Pericardium fibroblast (primary cell): ENCODE data around the gene MT1X. TPM values are rescaled to one million over a fixed set of nuclear protein-coding genes. Genes with fewer than 3 reads are reported as not detected.

ENCODE experiments used
- total RNA-seq: library from RNA; depleted of rRNA; stranded (reverse); fragments of >200 nt; gene quantifications from 2 replicates; pipeline ENCODE4 v1.2.3, GENCODE V29; 2015

Gene MT1X
- total RNA-seq = 87.8 and 526 TPM in 2 replicates

DNA sequence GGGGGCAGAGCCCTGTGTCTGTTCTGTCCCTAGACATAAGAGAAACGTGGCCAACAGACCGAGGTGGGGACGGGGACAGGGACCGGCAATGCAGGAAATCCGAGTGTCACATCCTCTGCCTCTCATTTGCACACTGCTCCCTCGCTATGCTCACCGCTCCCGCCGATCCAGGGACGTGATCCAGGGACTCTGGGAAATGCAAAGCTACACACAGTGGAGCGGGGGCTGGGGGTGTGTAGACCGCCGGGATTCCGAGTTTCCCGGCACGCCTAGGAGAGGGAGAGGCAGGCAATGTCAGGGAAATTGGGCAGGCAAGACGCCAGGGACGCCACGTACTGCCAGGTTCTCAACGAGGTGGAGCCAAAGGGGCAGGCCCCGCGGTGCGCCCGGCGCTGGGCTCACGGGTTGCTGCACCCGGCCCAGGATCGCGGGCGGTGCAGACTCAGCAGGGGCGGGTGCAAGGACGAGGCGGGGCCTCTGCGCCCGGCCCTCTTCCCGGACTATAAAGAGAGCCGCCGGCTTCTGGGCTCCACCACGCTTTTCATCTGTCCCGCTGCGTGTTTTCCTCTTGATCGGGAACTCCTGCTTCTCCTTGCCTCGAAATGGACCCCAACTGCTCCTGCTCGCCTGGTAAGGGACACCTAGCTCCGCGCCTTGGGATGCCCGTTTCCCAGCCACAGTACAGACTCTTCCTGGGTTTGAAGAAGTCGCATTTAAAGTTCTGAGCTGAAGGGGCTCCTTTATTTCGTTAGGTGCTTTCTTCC lies at the start of gene MT1X:
Gene MT1X, plus strand, starts transcription at position 532 of the 764 bp plus-strand sequence. Its CDS starts 71 bp downstream, at position 603.

DNA sequence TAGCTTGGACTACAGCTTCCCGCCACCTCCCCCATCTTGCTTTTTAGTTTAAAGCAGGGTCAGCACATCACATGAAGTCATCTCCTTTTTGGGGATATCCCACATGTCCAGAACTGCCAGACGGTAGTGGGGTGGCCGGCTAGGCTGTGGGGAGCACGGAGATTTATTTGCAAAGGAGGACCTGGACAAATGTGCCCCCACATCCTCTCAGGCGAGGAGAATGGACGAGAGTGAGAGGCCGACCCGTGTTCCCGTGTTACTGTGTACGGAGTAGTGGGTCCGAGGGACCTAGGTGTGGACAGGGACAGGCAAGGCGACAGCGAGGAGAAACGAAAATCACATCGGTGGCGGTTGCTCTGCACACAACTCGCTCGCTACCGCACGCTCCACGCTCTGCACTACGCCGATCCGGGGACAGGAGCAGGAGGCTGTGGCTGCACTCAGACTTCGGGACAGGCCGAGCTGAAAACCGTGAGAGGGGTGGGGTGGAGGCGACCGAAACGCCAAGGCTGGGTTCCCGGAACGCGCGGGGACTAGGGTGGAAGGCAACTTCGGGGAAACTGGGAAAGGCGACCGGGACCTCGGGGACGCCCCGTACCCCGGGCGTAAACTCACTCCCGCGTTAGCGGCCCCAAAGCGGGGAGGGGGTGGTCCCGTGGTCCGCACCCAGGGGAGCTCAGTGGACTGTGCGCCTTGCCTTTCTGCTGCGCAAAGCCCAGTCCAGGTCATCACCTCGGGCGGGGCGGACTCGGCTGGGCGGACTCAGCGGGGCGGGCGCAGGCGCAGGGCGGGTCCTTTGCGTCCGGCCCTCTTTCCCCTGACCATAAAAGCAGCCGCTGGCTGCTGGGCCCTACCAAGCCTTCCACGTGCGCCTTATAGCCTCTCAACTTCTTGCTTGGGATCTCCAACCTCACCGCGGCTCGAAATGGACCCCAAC lies 44.2 kb upstream of the MT1X start, which contains the start of gene MT1A:
Gene MT1A, plus strand, starts transcription at position 853 of the 937 bp plus-strand sequence. Its CDS starts 73 bp downstream, at position 926.

DNA sequence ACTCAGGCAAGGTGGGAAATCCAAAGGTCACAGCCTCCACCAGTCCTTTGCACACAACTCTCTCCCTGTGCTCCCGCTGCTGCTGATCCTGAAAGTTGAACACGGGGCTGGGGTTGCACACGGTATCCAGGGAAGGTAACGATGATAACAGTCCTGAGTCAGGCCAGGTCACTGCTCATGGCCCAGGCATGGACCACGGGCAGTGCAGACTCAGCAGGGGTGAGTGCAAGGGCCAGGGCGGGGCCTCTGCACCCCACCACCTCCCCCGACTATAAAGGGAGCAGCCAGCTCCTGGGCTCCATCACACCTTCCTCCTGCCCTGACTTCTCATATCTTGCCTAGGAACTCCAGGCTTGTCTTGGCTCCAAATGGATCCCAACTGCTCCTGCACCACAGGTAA lies 30.7 kb upstream of the MT1X start, which contains the start of gene MT1B:
Gene MT1B, plus strand, starts transcription at position 301 of the 400 bp plus-strand sequence. Its CDS starts 68 bp downstream, at position 369.

DNA sequence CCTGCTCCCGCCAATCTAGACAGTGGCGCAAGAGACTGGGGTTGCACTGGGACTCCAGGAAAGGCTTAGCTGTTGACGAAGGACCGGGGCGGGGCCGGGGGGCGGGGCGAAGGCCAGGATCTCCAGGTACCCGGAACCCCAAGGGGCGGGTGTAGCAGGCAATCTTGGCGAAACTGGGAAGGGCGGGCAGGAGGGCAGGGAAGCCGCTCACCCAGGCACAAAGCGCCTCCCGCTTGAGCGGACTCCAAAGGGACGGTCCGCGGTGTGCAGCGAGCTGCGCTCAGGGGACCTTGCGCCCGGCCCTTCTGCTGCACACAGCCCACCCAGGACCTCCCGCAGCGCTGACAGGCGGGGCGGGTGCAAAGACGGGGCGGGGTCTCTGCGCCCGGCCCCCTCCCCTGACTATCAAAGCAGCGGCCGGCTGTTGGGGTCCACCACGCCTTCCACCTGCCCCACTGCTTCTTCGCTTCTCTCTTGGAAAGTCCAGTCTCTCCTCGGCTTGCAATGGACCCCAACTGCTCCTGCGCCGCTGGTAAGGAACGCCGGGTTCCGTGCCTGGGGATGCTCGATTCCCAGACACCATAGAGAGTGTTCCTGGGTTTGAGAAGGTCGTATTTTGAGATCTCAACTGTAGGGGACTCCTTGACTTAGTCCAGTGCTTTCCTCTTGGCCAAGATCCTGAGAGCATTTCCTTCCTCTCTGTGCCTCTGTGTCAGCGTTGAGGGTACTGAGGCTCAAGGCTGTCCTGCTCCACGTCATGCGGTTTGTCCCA lies 24.5 kb upstream of the MT1X start, which contains the start of gene MT1F:
Gene MT1F, plus strand, starts transcription at position 405 of the 772 bp plus-strand sequence. Its CDS starts 100 bp downstream, at position 505.

DNA sequence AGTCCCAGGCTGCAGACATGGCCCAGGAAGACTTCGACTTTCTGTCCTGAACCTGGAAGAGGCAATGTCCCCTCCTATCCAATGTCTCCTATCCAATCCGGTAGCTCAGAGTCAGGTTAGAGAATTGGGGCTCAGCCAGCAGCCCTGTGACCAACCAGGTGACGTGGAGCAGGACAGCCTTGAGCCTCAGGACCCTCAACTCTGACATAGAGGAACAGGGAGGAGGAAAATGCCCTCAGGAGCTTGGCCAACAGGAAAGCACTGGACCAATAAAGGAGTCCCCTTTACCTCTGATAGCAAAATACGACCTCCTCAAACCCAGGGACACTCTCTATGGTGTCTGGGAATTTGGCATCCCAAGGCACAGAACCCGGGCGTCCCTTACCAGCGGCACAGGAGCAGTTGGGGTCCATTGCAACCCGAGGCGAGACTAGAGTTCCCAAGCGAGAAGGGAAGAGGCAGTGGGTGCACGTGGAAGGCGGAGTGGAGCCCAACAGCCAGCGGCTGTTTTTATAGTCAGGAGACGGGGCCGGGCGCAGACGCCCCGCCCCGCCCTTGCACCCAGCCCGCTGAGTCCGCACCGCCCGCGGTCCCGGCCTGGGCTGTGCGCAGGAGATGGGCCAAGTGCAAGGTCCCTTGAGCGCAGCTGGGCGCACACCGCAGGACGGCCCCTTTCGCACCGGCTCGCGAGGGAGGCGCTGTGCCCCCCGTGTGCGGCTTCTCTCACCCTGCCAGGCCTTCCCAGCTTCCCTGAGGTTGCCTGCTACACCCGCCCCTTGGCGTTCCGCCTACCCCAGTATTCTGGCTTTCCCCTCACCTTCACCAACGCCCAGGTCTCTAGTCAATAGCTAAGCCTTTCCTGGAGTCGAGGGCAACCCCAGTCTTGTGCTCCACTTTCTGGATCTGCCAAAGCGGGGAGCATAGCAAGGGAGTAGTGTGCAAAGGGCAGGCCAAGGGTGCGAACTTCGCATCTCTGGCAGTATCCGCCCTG lies 14.4 kb upstream of the MT1X start, which contains the start of gene MT1G:
Gene MT1G, minus strand, starts transcription at position 485 of the 991 bp plus-strand sequence. Its CDS starts 72 bp downstream, at position 413.

DNA sequence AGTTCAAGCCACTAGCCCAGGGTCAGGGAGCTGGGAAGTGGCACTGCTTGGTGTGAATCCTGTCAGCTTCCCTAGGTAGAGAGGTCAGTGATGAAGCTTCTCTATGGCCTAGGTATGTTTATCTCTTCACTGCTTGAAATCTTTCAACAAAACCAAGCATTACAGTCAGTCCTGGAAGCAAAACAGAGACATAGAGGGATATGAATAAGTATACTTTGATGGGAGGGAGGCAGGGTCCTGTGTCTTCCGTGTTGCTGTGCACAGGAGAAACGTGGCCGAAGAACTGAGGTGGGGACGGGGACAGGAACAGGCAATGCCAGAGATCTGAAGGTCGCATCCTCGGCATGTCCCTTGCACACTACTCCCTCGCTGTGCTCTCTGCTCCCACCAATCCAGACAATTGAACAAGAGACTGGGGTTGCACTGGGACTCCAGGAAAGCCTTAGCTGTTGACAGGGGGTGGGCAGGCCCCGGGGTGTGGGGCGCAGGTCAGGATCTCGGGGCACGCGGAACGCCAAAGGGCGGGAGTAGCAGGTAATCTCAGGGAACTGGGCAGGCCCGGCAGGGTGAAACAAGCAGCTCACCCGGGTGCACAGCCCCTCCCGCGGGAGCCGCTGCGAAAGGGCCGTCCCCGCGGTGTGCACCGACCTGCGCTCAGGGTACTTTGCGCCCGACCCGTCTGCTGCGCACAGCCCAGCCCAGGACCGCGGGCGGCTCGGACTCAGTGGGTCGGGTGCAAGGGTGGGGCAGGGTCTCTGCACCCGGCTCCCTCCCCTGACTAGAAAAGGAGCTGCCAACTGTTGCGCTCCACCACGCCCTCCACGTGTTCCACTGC lies 13.0 kb upstream of the MT1X start, which contains the start of gene MT1H:
Gene MT1H, plus strand, starts transcription at position 810 of the 835 bp plus-strand sequence. CDS start 71 bp downstream, outside the sequence.

DNA sequence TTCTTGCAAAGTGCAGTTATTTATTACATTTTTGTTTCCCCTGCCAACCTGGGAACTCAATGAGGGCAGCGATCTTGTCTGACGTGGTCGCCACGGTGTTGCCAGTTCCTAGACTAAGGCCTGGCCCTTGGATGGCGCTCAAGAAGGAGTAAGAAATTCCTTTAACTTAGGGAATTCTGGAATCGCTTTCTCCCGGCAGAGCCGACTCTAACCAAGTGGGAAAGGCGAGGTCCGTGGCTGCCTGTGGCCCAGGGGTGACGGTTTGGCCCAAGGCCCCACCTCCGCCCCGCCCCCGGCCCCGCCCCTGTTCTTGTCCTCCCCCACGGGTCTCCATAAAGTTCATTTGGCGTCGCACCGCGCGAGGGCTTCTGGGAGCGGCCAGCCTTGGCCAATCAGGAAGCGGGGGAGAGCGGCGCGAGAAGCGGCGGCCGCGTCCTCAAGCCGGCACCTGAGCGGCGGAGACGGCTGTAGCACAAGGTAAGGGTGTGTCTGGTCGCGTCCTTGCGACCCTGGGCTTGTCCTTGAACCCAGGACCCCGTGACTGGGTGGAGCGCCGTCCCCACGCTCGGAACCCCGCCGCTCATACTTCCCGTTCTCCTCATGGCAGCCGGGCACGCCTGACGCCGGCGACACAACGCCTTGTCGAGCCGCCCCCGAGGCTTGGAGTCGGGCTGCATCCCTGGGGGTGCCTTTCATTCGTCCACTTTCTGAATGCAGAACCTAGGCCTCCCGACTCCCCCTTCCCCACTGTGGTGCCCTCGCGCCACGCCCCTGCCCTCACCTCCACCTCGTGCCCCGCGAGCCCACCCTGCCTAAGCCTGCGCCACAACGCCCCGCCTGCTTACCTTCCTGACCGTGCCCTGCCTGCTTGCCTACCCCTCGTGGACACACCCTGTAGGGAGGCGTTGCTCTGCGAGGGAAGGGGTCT lies 47.7 kb downstream of the MT1X start, which contains the start of gene NUP93:
Gene NUP93, plus strand, starts transcription at position 395 of the 928 bp plus-strand sequence. CDS start 18,119 bp downstream, outside the sequence.

Other genes with a start within 250 kb of the MT1X start
- gene NUDT21, start 231.1 kb upstream of the MT1X start, total RNA-seq = 26.3 and 56.8 TPM in 2 replicates
- gene OGFOD1, start 230.9 kb upstream of the MT1X start, total RNA-seq = 19.8 and 38.9 TPM in 2 replicates
- 32.9 and 64.7 TPM in 2 replicates for gene BBS2, start 162.4 kb upstream of the MT1X start, total RNA-seq
- not detected in 2 replicates for gene MT4, start 117.4 kb upstream of the MT1X start, total RNA-seq
- gene MT3, start 92.9 kb upstream of the MT1X start, total RNA-seq = not detected in 2 replicates
- gene MT2A, start 73.9 kb upstream of the MT1X start, total RNA-seq = 54.8 and 134 TPM in 2 replicates
- 113 and 154 TPM in 2 replicates for gene MT1E, start 56.7 kb upstream of the MT1X start, total RNA-seq
- 0.82 TPM in 1 of 2 replicates, not detected in the other for gene MT1M, start 49.8 kb upstream of the MT1X start, total RNA-seq
- 7.5 TPM in 1 of 2 replicates, not detected in the other for gene MT1A, start 43.8 kb upstream of the MT1X start, total RNA-seq
- gene MT1B, start 30.6 kb upstream of the MT1X start, total RNA-seq = not detected in 2 replicates
- 2.0 TPM in 1 of 2 replicates, not detected in the other for gene MT1F, start 24.5 kb upstream of the MT1X start, total RNA-seq
- gene MT1G, start 14.4 kb upstream of the MT1X start, total RNA-seq = 0.70 and 7.8 TPM in 2 replicates
- not detected in 2 replicates for gene MT1H, start 12.7 kb upstream of the MT1X start, total RNA-seq
- gene NUP93, start 47.7 kb downstream of the MT1X start, total RNA-seq = 23.4 and 23.7 TPM in 2 replicates
- not detected in 2 replicates for gene SLC12A3, start 182.7 kb downstream of the MT1X start, total RNA-seq
- 138 and 188 TPM in 2 replicates for gene HERPUD1, start 249.7 kb downstream of the MT1X start, total RNA-seq